ENCODE data around the gene FRS2.
A peak's percentile ranks its signal among the peaks of the same experiment; 100 is the strongest.

The FRS2 gene

DNA sequence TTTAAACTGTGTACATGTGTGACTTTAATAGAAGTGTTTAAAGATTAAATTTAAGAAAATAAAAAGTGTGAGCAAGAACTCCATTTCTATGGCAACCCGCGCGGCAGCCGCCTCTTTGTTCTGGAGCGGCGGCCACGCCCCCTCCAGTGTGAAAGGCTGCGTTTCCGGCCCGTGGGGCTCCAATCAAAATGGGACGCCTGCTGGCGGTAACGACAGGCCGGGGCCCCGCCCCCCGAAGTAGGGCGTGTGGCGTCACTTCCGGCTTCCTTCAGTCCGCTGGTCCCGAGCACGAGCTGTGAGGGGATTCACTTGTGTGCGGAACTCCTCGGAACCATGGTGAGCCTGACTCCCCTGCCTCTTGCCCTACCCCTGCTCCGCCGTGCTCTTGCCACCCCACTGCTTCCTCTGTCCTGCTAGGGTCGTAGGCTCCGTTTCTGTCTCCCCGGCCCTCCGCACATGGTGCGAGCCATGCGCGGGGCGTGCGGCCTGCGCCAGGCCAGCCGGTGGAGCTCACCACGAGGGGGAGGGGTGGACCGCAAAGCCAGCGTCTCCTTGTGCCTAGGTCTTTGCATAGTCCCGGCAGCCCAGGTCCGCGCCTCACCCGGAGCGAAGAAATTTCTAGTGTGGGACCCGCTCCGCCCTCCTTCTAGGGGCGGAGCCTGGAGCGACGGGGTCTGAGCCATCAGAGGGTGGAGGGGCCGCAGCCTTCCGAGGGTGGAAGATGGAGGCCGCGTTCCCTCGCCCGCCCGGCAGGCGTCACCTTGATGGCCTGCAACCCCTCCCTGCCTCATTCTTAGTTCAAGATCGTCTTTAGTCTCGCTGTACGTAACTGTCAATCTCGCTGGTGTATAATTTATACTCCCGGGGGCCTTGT lies 115.2 kb downstream of the FRS2 start, which contains the start of gene CCT2:
TSS of gene CCT2 (plus strand) at position 271 of the 874 bp plus-strand sequence. CDS start at position 334, 63 bp downstream.
- TF ChIP-seq CTCF (IDR thresholded peaks at IDR 0.05) = peak; percentile 42
- DNase-seq = peak; percentile 96
- peak within 1 kb of the TSS; percentile 96 for H3K4me3 Mint-ChIP-seq
- peak within 1 kb of the TSS; percentile 98 for H3K27ac Mint-ChIP-seq
- H3K36me3 Mint-ChIP-seq (ENCODE audit: low read depth) = peaks cover 44% of the 10 kb centered on the region
- no peaks in the 10 kb centered on the region for H3K9me3 Mint-ChIP-seq
- H3K4me1 Mint-ChIP-seq = peaks cover 14% of the 10 kb centered on the region
- no peaks in the 10 kb centered on the region for H3K27me3 Mint-ChIP-seq (ENCODE audit: low read depth, poor library complexity)

- TF ChIP-seq CTCF (IDR thresholded peaks at IDR 0.05) = no peak
- peaks cover 14% of the 10 kb centered on the region for H3K4me1 Mint-ChIP-seq
These were observed 118.3 kb downstream of the FRS2 start for GRCh38 chr12:69588527-69588926.

DNA sequence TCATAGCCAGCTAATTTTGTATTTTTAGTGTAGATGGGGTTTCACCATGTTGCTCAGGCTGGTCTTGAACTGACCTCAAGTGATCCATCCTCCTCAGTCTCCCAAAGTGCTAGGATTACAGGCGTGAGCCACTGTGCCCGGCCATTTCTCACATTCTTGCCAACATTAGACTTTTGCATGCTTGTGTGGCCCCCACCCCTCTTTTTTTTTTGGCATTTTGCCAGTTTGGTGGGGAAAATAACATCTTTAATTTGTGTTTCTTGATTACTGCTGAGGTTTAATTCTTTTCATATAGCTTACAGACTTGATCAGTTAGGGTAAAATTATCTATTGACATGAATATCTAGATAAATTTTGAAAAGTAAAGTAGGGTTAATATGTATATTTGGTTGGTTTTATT lies 118.9 kb downstream of the FRS2 start:
- no peaks in the 10 kb centered on the region for H3K27me3 Mint-ChIP-seq (ENCODE audit: low read depth, poor library complexity)
- H3K4me1 Mint-ChIP-seq = peaks cover 14% of the 10 kb centered on the region
- H3K9me3 Mint-ChIP-seq = no peaks in the 10 kb centered on the region
- H3K4me3 Mint-ChIP-seq = no peak overlapping the region
- no peak for TF ChIP-seq CTCF (IDR thresholded peaks at IDR 0.05)
- peaks cover 79% of the 10 kb centered on the region for H3K36me3 Mint-ChIP-seq (ENCODE audit: low read depth)
- H3K27ac Mint-ChIP-seq = no peak overlapping the region
- DNase-seq = no peak

More at GRCh38 chr12:69588527-69588926, 118.3 kb downstream of the FRS2 start:
- DNase-seq = no peak
- Mint-ChIP-seq H3K27me3 (ENCODE audit: low read depth, poor library complexity) (no peaks in the 10 kb centered on the region), H3K36me3 (ENCODE audit: low read depth) (peaks cover 73% of the 10 kb centered on the region), H3K9me3 (no peaks in the 10 kb centered on the region), H3K4me3 (no peak overlapping the region), H3K27ac (no peak overlapping the region)

GRCh38 chr12:69595689-69596088 lies 125.5 kb downstream of the FRS2 start:
- H3K36me3 Mint-ChIP-seq (ENCODE audit: low read depth) = peaks cover 84% of the 10 kb centered on the region
- no peak overlapping the region for H3K4me3 Mint-ChIP-seq
- H3K27ac Mint-ChIP-seq = no peak overlapping the region
- H3K4me1 Mint-ChIP-seq = no peaks in the 10 kb centered on the region
- no peak for TF ChIP-seq CTCF (IDR thresholded peaks at IDR 0.05)
- DNase-seq = no peak
- H3K27me3 Mint-ChIP-seq (ENCODE audit: low read depth, poor library complexity) = peaks cover 4% of the 10 kb centered on the region
- H3K9me3 Mint-ChIP-seq = no peaks in the 10 kb centered on the region

DNA sequence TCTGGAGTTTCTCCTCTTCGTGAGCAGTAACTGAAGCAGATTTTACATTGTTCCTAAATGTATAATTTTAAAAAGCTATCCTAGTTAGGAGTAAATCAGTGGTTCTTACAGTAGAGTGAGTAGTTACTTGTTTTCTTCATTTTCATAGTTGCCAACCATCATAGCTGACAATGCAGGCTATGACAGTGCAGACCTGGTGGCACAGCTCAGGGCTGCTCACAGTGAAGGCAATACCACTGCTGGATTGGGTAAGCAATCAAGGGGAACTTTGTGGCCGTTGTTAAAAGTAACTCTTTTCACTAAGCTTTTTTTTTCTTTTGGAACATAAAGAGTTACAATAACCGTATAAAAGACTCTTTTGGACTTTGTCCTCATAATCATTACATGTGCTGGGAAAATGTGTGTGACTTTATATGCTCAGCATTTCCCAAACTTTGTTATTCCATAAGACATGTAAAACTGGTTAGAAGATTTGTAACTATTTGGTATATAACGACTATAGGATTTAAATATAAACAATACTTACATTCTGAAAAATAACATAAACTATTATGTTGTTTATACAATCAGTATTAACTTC lies 128.1 kb downstream of the FRS2 start:
- Mint-ChIP-seq H3K9me3 (peaks cover 9% of the 10 kb centered on the region), H3K4me1 (no peaks in the 10 kb centered on the region), H3K36me3 (ENCODE audit: low read depth) (peaks cover 86% of the 10 kb centered on the region), H3K4me3 (no peak overlapping the region), H3K27ac (no peak overlapping the region), H3K27me3 (ENCODE audit: low read depth, poor library complexity) (peaks cover 4% of the 10 kb centered on the region)
- no peak for TF ChIP-seq CTCF (IDR thresholded peaks at IDR 0.05)
- no peak for DNase-seq
